IMR-90 (cell line): ENCODE data around the gene ZNF592. TPM values are rescaled to one million over a fixed set of nuclear protein-coding genes. Genes with fewer than 3 reads are reported as not detected.

Experiments
- ATAC-seq: fragments of 200-7000 bp; cut with Tn5 transposase; 2 replicates; pipeline ENCODE4 v1.9.1; 2020; ENCODE audit warnings: low read depth, mild to moderate bottlenecking, moderate library complexity
- BruUV-seq: library from RNA; stranded (reverse); fragments of 400-500 nt; replicated peaks from 2 replicates; lab custom pipeline; 2021; lab: Mats Ljungman, UMichigan
- CTCF ChIA-PET: fragments of 300-600 bp; formaldehyde crosslinking; extraction: SDS; loops from one replicate; lab custom pipeline; 2021; ENCODE audit warnings: antibody characterized with exemption; lab: Yijun Ruan, JAX
- POLR2A ChIA-PET: fragments of 300-600 bp; sonication (Branson Sonifier 250); formaldehyde crosslinking; loops from one replicate; lab custom pipeline; 2022; ENCODE audit warnings: antibody characterized with exemption; ENCODE audit not compliant: unreplicated experiment; lab: Charles Lee
- DNase-seq: peaks from one replicate; pipeline ENCODE4 v3.0.0; 2013
- H2AFZ ChIP-seq: replicated peaks from 2 replicates; pipeline ENCODE3; 2013; ENCODE audit warnings: low read length, mild to moderate bottlenecking; ENCODE audit not compliant: poor library complexity
- H2AK5ac ChIP-seq: 2 replicates; pipeline ENCODE4 v1.6.1; 2013; ENCODE audit warnings: low read depth, low read length, inconsistent platforms
- H2AK9ac ChIP-seq: replicated peaks from 2 replicates; pipeline ENCODE3; 2013; ENCODE audit warnings: mild to moderate bottlenecking, low read depth, low read length, moderate library complexity; ENCODE audit not compliant: poor library complexity
- H2BK120ac ChIP-seq: 2 replicates; pipeline ENCODE4 v1.6.1; 2013; ENCODE audit warnings: low read depth, low read length, inconsistent platforms
- H2BK15ac ChIP-seq: 3 replicates; pipeline ENCODE4 v1.6.1; 2013; ENCODE audit warnings: low read depth, low read length, inconsistent platforms
- H2BK20ac ChIP-seq: 2 replicates; pipeline ENCODE4 v1.6.1; 2013; ENCODE audit warnings: low read depth, mild to moderate bottlenecking, inconsistent platforms, low read length, moderate library complexity
- H2BK5ac ChIP-seq: 2 replicates; pipeline ENCODE4 v1.6.1; 2013; ENCODE audit warnings: mild to moderate bottlenecking, low read depth, low read length, inconsistent platforms; ENCODE audit not compliant: poor library complexity, severe bottlenecking
- H3K14ac ChIP-seq: replicated peaks from 2 replicates; pipeline ENCODE4 v1.6.1; 2013; ENCODE audit warnings: low read depth, low read length, inconsistent platforms
- H3K18ac ChIP-seq: 2 replicates; pipeline ENCODE4 v1.6.1; 2013; ENCODE audit warnings: low read depth, low read length, control low read depth
- H3K23ac ChIP-seq: 2 replicates; pipeline ENCODE4 v1.6.1; 2013; ENCODE audit warnings: low read depth, low read length, inconsistent platforms
- H3K27ac ChIP-seq: 2 replicates; pipeline ENCODE4 v1.5.1; 2013; ENCODE audit warnings: mild to moderate bottlenecking, control low read depth, low read length; ENCODE audit not compliant: insufficient read depth
- H3K27me3 ChIP-seq: 2 replicates; pipeline ENCODE4 v1.6.1; 2013; ENCODE audit warnings: low read length; ENCODE audit not compliant: control insufficient read depth, insufficient read depth
- H3K36me3 ChIP-seq: 2 replicates; pipeline ENCODE4 v1.6.1; 2013; ENCODE audit warnings: low read length, mixed read lengths; ENCODE audit not compliant: control insufficient read depth, insufficient read depth
- H3K4ac ChIP-seq: 2 replicates; pipeline ENCODE4 v1.6.1; 2013; ENCODE audit warnings: low read depth, low read length, inconsistent platforms
- H3K4me1 ChIP-seq: 2 replicates; pipeline ENCODE4 v1.6.1; 2013; ENCODE audit warnings: low read length, mixed read lengths; ENCODE audit not compliant: control insufficient read depth, insufficient read depth
- H3K4me2 ChIP-seq: 2 replicates; pipeline ENCODE4 v1.6.1; 2013; ENCODE audit warnings: low read depth, mild to moderate bottlenecking, control low read depth, low read length, moderate library complexity
- H3K4me3 ChIP-seq: 2 replicates; pipeline ENCODE4 v1.5.1; 2013; ENCODE audit warnings: low read depth, mild to moderate bottlenecking, control low read depth, low read length, moderate library complexity; ENCODE audit not compliant: insufficient read depth
- H3K56ac ChIP-seq: 2 replicates; pipeline ENCODE4 v1.6.1; 2013; ENCODE audit warnings: low read length, inconsistent platforms; ENCODE audit not compliant: insufficient read depth; ENCODE audit errors: extremely low read depth
- H3K79me1 ChIP-seq, 2 experiments: 2 replicates each; pipeline ENCODE4 v1.6.1; 2013; ENCODE audit warnings: low read length in 2 of 2, inconsistent platforms in 1 of 2, low read depth in 1 of 2
- H3K9ac ChIP-seq: 2 replicates; pipeline ENCODE4 v1.6.1; 2013; ENCODE audit warnings: low read depth, low read length, control low read depth
- H3K9me1 ChIP-seq: 2 replicates; pipeline ENCODE4 v1.6.1; 2013; ENCODE audit warnings: low read length, inconsistent platforms; ENCODE audit not compliant: insufficient read depth
- H3K9me3 ChIP-seq: 2 replicates; pipeline ENCODE4 v1.6.1; 2013; ENCODE audit warnings: low read length; ENCODE audit not compliant: control insufficient read depth, insufficient read depth
- H4K20me1 ChIP-seq: 2 replicates; pipeline ENCODE4 v1.6.1; 2013; ENCODE audit warnings: low read length, inconsistent platforms; ENCODE audit not compliant: insufficient read depth
- H4K5ac ChIP-seq: 2 replicates; pipeline ENCODE4 v1.6.1; 2013; ENCODE audit warnings: mild to moderate bottlenecking, low read depth, low read length, control low read depth
- H4K8ac ChIP-seq, 2 experiments: 2 replicates each; pipeline ENCODE4 v1.6.1; 2013; ENCODE audit warnings: low read depth in 2 of 2, low read length in 2 of 2, control low read depth in 1 of 2, inconsistent platforms in 1 of 2
- H4K91ac ChIP-seq: 2 replicates; pipeline ENCODE4 v1.6.1; 2013; ENCODE audit warnings: low read depth, low read length, inconsistent platforms; ENCODE audit not compliant: insufficient read depth
- CEBPB ChIP-seq: IDR thresholded peaks from 2 replicates; pipeline ENCODE4 v1.6.1; 2012; ENCODE audit warnings: low read depth, low read length, improper control_type of control experiment
- POLR2A ChIP-seq: IDR thresholded peaks from 2 replicates; pipeline ENCODE4 v1.6.1; 2012; ENCODE audit warnings: mild to moderate bottlenecking, low read depth, low read length
- USF2 ChIP-seq: fragments of 150-350 bp; IDR thresholded peaks from 2 replicates; pipeline ENCODE4 v1.6.1; 2017; ENCODE audit warnings: mild to moderate bottlenecking, antibody characterized with exemption, low read length, low read depth
- WGBS, 2 experiments: methylation state at CpG; one replicate each; pipeline versions ENCODE4 v1.1.5 to v1.1.7; 2013; ENCODE audit warnings: missing lambda C conversion rate in 2 of 2; ENCODE audit not compliant: insufficient read length in 1 of 2; ENCODE audit errors: extremely low coverage in 2 of 2; 5-methylcytosine and 5-hydroxymethylcytosine counted together
- dilution Hi-C: fragments of 300-500 bp; cut with HindIII; formaldehyde crosslinking; loops from one replicate; pipeline ENCODE4 v1.14.3; 2018; ENCODE audit warnings: low sequenced_read_pairs; ENCODE audit not compliant: unreplicated experiment
- in situ Hi-C: fragments of 300-500 bp; cut with MboI; formaldehyde crosslinking; loops from 3 replicates; pipeline ENCODE4 v1.14.3; 2019; ENCODE audit warnings: low sequenced_read_pairs, inconsistent platforms, mixed read lengths
- intact Hi-C: fragments of 100-400 bp; cut with micrococcal nuclease; formaldehyde crosslinking; loops from 2 replicates; pipeline ENCODE4 v1.10.0; 2022
- polyA plus RNA-seq, 3 experiments: library from polyadenylated mRNA; depleted of rRNA; stranded (reverse); fragments of >200 nt; gene quantifications; 2 replicates each; pipeline ENCODE4 v1.2.3, GENCODE V29; 2012; ENCODE audit warnings: low replicate concordance in 1 of 3
- total RNA-seq: library from RNA; depleted of rRNA; stranded (reverse); fragments of >200 nt; gene quantifications from 2 replicates; pipeline ENCODE4 v1.2.3, GENCODE V29; 2012
- TF ChIP-seq, protein P1 (sequence below): fragments of 150-350 bp; IDR thresholded peaks from 2 replicates; pipeline ENCODE4 v1.6.1; 2016; ENCODE audit warnings: low read depth, mild to moderate bottlenecking, low read length, moderate library complexity, borderline replicate concordance

Gene ZNF592
- total and polyA plus RNA-seq, 2 of the 4 experiments (the other 2 are of a cell fraction), result 4.3 to 10.2 TPM

- H3K4ac ChIP-seq, result no peak overlapping the region
- peak overlapping the region; percentile 66 for H2AK9ac ChIP-seq
- H4K8ac ChIP-seq, result no peak overlapping the region
- H2BK20ac ChIP-seq, result no peak overlapping the region
- ATAC-seq (no peak), DNase-seq (no peak)
- H2BK120ac ChIP-seq, result no peak overlapping the region
- no peak overlapping the region for H3K27ac ChIP-seq
- H3K4me2 ChIP-seq, result no peak overlapping the region
- no peak overlapping the region for H2AK5ac ChIP-seq
- no peak overlapping the region for H3K56ac ChIP-seq
- H3K4me3 ChIP-seq, result no peak overlapping the region
- no peaks in the 10 kb centered on the region for H3K4me1 ChIP-seq
- H2AFZ ChIP-seq, result no peak overlapping the region
- no TSS peak for BruUV-seq
- intact Hi-C loops (loop anchor here (10.0 kb wide), 1 partner anchor 184 kb away; no protein-coding TSS in a partner anchor), dilution Hi-C loops (no loop called here), in situ Hi-C loops (no loop called here)
- no peak overlapping the region for H2BK5ac ChIP-seq
- 54% methylated on average over 1 of the region's 4 CpGs; no CpG with 5 or more reads in 1 of the 2 experiments for WGBS, 2 experiments
- H4K20me1 ChIP-seq, result no peaks in the 10 kb centered on the region
- H3K36me3 ChIP-seq, result no peaks in the 10 kb centered on the region
- H3K9me1 ChIP-seq, result no peaks in the 10 kb centered on the region
- TF ChIP-seq, protein P1, sequence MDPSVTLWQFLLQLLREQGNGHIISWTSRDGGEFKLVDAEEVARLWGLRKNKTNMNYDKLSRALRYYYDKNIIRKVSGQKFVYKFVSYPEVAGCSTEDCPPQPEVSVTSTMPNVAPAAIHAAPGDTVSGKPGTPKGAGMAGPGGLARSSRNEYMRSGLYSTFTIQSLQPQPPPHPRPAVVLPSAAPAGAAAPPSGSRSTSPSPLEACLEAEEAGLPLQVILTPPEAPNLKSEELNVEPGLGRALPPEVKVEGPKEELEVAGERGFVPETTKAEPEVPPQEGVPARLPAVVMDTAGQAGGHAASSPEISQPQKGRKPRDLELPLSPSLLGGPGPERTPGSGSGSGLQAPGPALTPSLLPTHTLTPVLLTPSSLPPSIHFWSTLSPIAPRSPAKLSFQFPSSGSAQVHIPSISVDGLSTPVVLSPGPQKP, result no peak
- TF ChIP-seq USF2 (no peak), CEBPB (no peak), POLR2A (no peak)
- H3K14ac ChIP-seq, result no peak overlapping the region
- no peak overlapping the region for H4K91ac ChIP-seq
- ChIA-PET POLR2A (no interaction called here), CTCF (no interaction called here)
- no peaks in the 10 kb centered on the region for H3K27me3 ChIP-seq
- no peak overlapping the region for H2BK15ac ChIP-seq
- no peak overlapping the region for H3K18ac ChIP-seq
- no peak overlapping the region for H3K23ac ChIP-seq
- no peak overlapping the region for H4K5ac ChIP-seq
- H3K9ac ChIP-seq, result no peak overlapping the region
- peaks cover 0 to 5% of the 10 kb centered on the region in 2 experiments; a peak in 1 of 4 replicates for H3K79me1 ChIP-seq
- no peaks in the 10 kb centered on the region for H3K9me3 ChIP-seq
Measured at GRCh38 chr15:84740691-84741090, 7.7 kb upstream of the ZNF592 start.
